Measurements from ENCODE around the gene ZBTB20. TPM values are rescaled to one million over a fixed set of nuclear protein-coding genes. Genes with fewer than 3 reads are reported as not detected.

The ZBTB20 gene
- total RNA-seq, 1 donor from 2014 or later = 62.0 TPM

DNA sequence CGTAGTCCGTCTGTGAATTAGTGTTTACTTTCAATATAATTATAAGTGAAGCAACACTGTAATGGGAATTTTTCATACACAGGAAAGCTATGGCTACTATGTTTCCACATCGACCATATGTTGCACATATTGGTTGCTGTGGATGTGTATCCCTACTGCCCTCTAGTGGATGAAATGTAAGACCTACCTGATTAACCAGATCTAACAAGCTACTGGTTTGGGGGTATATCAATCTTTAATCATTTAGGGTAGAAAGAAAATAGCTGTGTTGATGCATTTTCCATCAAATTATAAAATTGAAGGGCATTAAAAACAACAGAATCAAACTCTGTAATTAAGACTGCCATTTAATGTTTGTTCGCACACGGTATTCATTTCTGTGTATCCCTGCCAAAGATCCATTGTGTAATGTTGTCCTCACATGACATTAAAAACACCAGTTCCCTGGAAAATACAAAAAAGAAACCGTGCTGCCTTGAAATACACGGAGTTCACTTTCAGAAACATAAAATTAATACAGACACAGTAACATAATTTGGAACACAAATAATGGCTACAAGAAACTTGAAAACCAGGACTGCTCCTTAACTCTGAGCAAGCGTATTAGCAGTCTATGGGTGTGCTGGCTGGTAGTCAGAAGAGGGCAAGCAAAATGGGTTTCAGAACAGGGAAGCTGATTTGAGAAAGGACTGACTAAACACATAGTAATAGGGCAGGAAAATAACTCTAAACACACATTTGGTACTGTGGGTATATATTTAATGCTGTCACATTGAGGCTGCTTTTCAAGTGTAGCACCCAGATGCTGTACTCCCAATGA, 728.2 kb downstream of the ZBTB20 start:
- peak overlapping the region; percentile 47 for H3K4me3 ChIP-seq
- H3K27ac ChIP-seq (replicated peaks) = peak overlapping the region; percentile 75
- H3K36me3 ChIP-seq = no peaks in the 10 kb centered on the region
- DNase-seq = no peak
- TF ChIP-seq CTCF (IDR thresholded peaks at IDR 0.05; ENCODE audit: borderline replicate concordance) = peak; percentile 91
- intact Hi-C loops (cut with micrococcal nuclease) = loop anchor here (5.0 kb wide), 1 partner anchor 33 kb away; no protein-coding TSS in a partner anchor
- no peaks in the 10 kb centered on the region for H3K9me3 ChIP-seq (replicated peaks)
- peaks cover 67% of the 10 kb centered on the region for H3K4me1 ChIP-seq
- H3K27me3 ChIP-seq (ENCODE audit: low read depth) = no peaks in the 10 kb centered on the region

- H3K27ac ChIP-seq (replicated peaks) = peak overlapping the region; percentile 75
- no peaks in the 10 kb centered on the region for H3K36me3 ChIP-seq
- no peaks in the 10 kb centered on the region for H3K9me3 ChIP-seq (replicated peaks)
- TF ChIP-seq CTCF (IDR thresholded peaks at IDR 0.05; ENCODE audit: borderline replicate concordance) = no peak
- intact Hi-C loops (cut with micrococcal nuclease) = loop anchor here (5.0 kb wide), 1 partner anchor 34 kb away; no protein-coding TSS in a partner anchor
- no peaks in the 10 kb centered on the region for H3K27me3 ChIP-seq (ENCODE audit: low read depth)
- H3K4me1 ChIP-seq = peaks cover 75% of the 10 kb centered on the region
- no peak overlapping the region for H3K4me3 ChIP-seq
- no peak for DNase-seq
These were observed 729.0 kb downstream of the ZBTB20 start for GRCh38 chr3:114418107-114418506.

- Histone ChIP-seq H3K27me3 (ENCODE audit: low read depth) (no peaks in the 10 kb centered on the region), H3K4me1 (peaks cover 79% of the 10 kb centered on the region), H3K36me3 (no peaks in the 10 kb centered on the region), H3K4me3 (peak overlapping the region; percentile 3), H3K27ac (replicated peaks) (peak overlapping the region; percentile 75), H3K9me3 (replicated peaks) (no peaks in the 10 kb centered on the region)
- TF ChIP-seq CTCF (IDR thresholded peaks at IDR 0.05; ENCODE audit: borderline replicate concordance) = no peak
- intact Hi-C loops (cut with micrococcal nuclease) = loop anchor here (5.0 kb wide), 1 partner anchor 35 kb away; no protein-coding TSS in a partner anchor
- no peak for DNase-seq
These were observed 729.4 kb downstream of the ZBTB20 start for GRCh38 chr3:114417675-114418074.

GRCh38 chr3:114417265-114417664, 729.8 kb downstream of the ZBTB20 start:
- TF ChIP-seq CTCF (IDR thresholded peaks at IDR 0.05; ENCODE audit: borderline replicate concordance) = no peak
- Histone ChIP-seq H3K27me3 (ENCODE audit: low read depth) (no peaks in the 10 kb centered on the region), H3K27ac (replicated peaks) (peak overlapping the region; percentile 75), H3K4me1 (peaks cover 83% of the 10 kb centered on the region), H3K36me3 (no peaks in the 10 kb centered on the region), H3K9me3 (replicated peaks) (no peaks in the 10 kb centered on the region), H3K4me3 (peak overlapping the region; percentile 3)
- intact Hi-C loops (cut with micrococcal nuclease) = loop anchor here (5.0 kb wide), 1 partner anchor 35 kb away; no protein-coding TSS in a partner anchor
- no peak for DNase-seq

DNA sequence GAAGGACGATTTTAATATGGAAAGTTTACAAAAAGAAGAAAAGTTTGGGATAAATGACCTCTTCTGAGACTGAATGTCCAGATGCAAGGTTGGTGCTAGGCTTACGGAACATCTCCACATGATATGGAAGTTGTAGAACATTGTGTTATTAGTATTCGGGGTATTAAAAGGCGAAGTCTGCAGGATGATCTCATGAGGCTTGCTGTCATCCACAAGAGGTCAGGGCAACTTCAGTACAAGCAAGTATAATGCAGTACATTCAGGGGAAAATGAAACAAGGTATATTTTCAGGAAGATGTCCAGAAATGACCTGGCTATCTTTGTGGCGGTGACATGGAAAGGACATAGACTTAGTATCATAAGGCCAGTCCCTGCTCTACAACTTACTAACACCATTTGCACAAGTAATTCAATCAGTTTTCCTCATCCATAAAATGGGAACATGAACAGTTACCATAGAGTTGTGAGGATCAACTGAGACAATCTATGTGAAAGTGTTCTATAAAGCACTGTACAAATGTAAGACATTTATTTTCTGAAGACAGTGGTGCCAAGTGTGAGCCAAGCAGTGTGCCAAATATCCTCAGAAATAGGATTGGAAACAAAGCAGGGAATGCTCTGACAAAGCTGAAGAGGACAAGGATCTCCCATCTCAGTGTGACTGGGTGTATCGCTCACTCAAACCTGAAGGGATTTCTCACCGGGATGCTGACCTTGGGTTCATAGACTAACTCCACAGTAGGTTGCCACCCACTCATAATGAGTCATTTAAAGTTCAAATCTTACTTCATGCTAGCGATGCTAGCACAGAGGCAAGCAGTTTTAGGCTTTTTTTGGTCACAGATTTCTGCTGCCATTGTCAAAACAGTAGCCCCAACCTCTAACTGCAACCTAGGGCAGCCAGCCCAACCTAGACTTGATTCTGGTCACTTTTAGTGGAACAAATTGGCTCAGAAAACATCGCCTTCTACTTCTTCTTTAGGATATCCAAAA, 735.0 kb downstream of the ZBTB20 start:
- no peaks in the 10 kb centered on the region for H3K36me3 ChIP-seq
- H3K4me1 ChIP-seq = peaks cover 85% of the 10 kb centered on the region
- no peak overlapping the region for H3K4me3 ChIP-seq
- DNase-seq = no peak
- H3K27ac ChIP-seq (replicated peaks) = peak overlapping the region; percentile 60
- intact Hi-C loops (cut with micrococcal nuclease) = no loop called here
- no peaks in the 10 kb centered on the region for H3K27me3 ChIP-seq (ENCODE audit: low read depth)
- peak; percentile 24 for TF ChIP-seq CTCF (IDR thresholded peaks at IDR 0.05; ENCODE audit: borderline replicate concordance)
- no peaks in the 10 kb centered on the region for H3K9me3 ChIP-seq (replicated peaks)
